HFFc6 (cell line): ENCODE data around the gene MUTYH. TPM values are rescaled to one million over a fixed set of nuclear protein-coding genes. Genes with fewer than 3 reads are reported as not detected.

Experiments used
- DNase-seq: peaks from one replicate; pipeline ENCODE4 v3.0.0-alpha.2; 2018
- H3K27ac Mint-ChIP-seq: 2 replicates; pipeline ENCODE4 v1.8.0; 2020; ENCODE audit warnings: mild to moderate bottlenecking, mixed read lengths
- H3K27me3 Mint-ChIP-seq: 2 replicates; pipeline ENCODE4 v1.8.0; 2021; ENCODE audit warnings: mild to moderate bottlenecking, moderate library complexity, mixed read lengths; ENCODE audit not compliant: insufficient read depth
- H3K36me3 Mint-ChIP-seq: 2 replicates; pipeline ENCODE4 v1.8.0; 2021; ENCODE audit warnings: low read depth, mixed read lengths
- H3K4me1 Mint-ChIP-seq: 2 replicates; pipeline ENCODE4 v1.8.0; 2020; ENCODE audit warnings: low read depth, mixed read lengths
- H3K4me3 Mint-ChIP-seq: 2 replicates; pipeline ENCODE4 v1.8.0; 2020; ENCODE audit warnings: mild to moderate bottlenecking, moderate library complexity, mixed read lengths
- H3K9me3 Mint-ChIP-seq: 2 replicates; pipeline ENCODE4 v1.8.0; 2020; ENCODE audit warnings: mild to moderate bottlenecking, mixed read lengths
- total RNA-seq, 6 experiments: library from RNA; stranded (reverse); fragmentation: NEBNext Ultra II Directional; extraction: Animal tissue kit (Norgen Biotek cat#: 25700); gene quantifications; 2 replicates in 1 of 6; 3 replicates in 5 of 6; pipeline ENCODE4 v1.2.3, GENCODE V29; 2021
- TF ChIP-seq, protein P1 (sequence below): fragments of 200-600 bp; sonication (generic); IDR thresholded peaks from 2 replicates; pipeline ENCODE4 v1.5.0; 2021; ENCODE audit warnings: antibody characterized with exemption, mild to moderate bottlenecking

The MUTYH gene
- total RNA-seq, 6 experiments from 2014 or later: 8.7 to 12.9 (median 10.5) TPM

DNA sequence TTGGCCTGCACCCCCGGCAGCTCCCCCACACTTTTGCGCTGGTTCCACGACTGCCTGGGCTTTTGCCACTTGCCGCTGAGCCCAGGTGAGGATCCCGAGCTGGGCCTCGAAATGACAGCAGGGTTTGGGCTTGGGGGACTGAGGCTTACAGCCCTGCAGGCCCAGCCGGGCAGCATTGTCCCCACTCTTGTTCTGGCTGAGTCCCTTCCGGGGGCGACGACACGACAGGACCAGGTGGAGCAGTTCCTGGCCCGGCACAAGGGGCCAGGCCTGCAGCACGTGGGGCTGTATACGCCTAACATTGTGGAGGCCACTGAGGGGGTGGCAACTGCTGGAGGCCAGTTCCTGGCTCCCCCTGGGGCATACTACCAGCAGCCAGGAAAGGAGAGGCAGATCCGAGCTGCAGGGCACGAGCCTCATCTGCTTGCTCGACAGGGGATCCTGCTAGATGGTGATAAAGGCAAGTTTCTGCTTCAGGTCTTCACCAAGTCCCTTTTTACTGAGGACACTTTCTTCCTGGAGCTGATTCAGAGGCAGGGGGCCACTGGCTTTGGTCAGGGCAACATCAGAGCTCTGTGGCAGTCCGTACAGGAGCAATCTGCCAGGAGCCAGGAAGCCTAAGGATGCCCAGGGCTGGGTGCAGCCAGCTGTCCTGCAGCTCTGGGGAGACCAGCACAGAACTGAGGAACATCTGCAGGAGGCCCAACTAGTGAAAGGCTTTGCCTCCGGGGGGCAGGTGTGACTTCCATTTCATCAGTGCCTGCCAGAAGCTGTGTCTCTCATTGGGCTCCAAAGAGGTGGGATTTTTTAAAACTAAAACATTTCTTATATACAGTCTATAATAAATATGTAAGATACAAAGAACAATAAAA is 12.4 kb downstream of the MUTYH start:
- no peak overlapping the region for H3K27ac Mint-ChIP-seq
- no peaks in the 10 kb centered on the region for H3K9me3 Mint-ChIP-seq
- 0 out of 2 replicates have a peak, but pooled peaks cover 2% of the 10 kb centered on the region for H3K27me3 Mint-ChIP-seq
- no peak overlapping the region for H3K4me3 Mint-ChIP-seq
- no peak for DNase-seq
- TF ChIP-seq, protein P1, sequence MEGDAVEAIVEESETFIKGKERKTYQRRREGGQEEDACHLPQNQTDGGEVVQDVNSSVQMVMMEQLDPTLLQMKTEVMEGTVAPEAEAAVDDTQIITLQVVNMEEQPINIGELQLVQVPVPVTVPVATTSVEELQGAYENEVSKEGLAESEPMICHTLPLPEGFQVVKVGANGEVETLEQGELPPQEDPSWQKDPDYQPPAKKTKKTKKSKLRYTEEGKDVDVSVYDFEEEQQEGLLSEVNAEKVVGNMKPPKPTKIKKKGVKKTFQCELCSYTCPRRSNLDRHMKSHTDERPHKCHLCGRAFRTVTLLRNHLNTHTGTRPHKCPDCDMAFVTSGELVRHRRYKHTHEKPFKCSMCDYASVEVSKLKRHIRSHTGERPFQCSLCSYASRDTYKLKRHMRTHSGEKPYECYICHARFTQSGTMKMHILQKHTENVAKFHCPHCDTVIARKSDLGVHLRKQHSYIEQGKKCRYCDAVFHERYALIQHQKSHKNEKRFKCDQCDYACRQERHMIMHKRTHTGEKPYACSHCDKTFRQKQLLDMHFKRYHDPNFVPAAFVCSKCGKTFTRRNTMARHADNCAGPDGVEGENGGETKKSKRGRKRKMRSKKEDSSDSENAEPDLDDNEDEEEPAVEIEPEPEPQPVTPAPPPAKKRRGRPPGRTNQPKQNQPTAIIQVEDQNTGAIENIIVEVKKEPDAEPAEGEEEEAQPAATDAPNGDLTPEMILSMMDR: no peak
- H3K36me3 Mint-ChIP-seq: no peaks in the 10 kb centered on the region
- H3K4me1 Mint-ChIP-seq: peaks cover 13% of the 10 kb centered on the region

DNA sequence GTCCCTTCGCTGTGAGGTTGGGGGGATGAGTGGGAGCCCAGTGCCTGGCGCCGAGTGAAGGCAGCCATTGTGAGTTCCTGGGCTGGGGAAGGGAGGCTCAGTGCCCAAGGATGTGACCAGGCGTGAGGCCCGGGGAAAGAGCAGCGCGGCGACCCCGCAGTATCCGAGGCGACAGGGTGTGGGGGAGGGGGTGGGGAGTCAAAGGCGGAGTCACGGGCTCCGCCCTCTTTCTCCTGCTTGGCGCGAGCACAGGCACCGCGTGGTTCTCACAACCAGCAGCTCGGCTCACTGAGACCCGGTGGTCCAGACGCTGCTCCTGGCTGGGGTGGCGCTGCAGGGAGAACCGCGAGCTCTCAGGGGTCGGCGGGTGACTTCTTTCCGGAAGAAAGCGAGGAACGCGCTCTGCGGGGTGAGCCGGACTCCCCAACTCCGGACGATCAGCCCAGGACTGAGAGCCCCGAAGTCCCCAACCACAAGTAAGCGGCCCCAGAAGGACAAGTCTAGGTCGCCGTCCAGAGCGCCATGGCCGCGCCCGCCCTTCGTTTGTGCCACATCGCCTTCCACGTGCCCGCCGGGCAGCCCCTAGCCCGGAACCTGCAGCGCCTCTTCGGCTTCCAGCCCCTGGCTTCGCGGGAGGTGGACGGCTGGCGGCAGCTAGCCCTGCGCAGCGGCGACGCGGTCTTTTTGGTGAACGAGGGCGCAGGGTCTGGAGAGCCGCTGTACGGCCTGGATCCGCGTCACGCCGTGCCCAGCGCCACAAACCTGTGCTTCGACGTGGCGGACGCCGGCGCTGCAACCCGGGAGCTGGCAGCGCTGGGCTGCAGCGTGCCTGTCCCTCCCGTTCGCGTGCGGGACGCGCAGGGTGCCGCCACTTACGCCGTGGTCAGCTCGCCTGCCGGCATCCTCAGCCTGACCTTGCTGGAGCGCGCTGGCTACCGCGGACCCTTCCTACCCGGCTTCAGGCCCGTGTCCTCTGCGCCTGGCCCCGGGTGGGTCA is 13.3 kb downstream of the MUTYH start, which contains the start of gene HPDL:
Gene HPDL, plus strand, starts transcription at position 269 of the 997 bp plus-strand sequence. Its CDS starts 254 bp downstream, at position 523.
- Mint-ChIP-seq H3K27me3 (0 out of 2 replicates have a peak, but pooled peaks cover 2% of the 10 kb centered on the region), H3K27ac (no peak within 1 kb of the TSS), H3K4me3 (peak within 1 kb of the TSS; percentile 84), H3K36me3 (no peaks in the 10 kb centered on the region), H3K4me1 (peaks cover 17% of the 10 kb centered on the region), H3K9me3 (no peaks in the 10 kb centered on the region)
- TF ChIP-seq, protein P1: no peak
- no peak for DNase-seq

DNA sequence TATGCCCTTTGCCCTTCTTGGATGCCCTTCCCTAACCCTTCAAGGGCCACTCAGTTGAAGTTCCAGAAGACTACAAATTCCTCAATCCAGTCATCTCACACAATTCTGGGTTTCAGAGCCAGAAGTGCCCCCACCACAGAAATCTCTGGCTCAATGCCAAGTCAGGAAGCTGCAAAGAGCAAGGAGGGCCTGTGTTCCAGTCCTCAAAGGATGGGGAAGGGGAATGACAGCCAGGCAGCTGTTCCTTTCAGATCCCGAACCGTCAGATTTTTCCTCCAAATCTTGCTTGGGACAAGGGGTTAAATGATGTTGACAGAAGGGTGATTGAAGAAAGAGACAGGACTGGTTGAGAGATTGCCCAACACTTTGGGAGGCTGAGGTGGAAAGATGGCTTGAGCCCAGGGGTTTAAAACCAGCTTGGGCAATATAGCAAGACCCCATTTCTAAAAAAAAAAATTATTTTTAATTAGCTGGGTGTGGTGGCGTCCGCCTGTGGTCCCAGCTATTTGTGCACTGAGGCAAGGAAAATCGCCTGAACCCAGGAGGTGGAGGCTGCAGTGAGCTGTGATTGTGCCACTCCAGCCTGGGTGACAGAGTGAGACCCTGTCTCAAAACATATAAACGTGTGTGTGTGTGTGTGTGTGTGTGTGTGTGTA is 14.3 kb downstream of the MUTYH start:
- H3K4me1 Mint-ChIP-seq: peaks cover 17% of the 10 kb centered on the region
- H3K27me3 Mint-ChIP-seq: 0 out of 2 replicates have a peak, but pooled peaks cover 2% of the 10 kb centered on the region
- no peaks in the 10 kb centered on the region for H3K9me3 Mint-ChIP-seq
- no peak overlapping the region for H3K27ac Mint-ChIP-seq
- no peak for DNase-seq
- TF ChIP-seq, protein P1: no peak
- peak overlapping the region; percentile 84 for H3K4me3 Mint-ChIP-seq
- no peaks in the 10 kb centered on the region for H3K36me3 Mint-ChIP-seq

DNA sequence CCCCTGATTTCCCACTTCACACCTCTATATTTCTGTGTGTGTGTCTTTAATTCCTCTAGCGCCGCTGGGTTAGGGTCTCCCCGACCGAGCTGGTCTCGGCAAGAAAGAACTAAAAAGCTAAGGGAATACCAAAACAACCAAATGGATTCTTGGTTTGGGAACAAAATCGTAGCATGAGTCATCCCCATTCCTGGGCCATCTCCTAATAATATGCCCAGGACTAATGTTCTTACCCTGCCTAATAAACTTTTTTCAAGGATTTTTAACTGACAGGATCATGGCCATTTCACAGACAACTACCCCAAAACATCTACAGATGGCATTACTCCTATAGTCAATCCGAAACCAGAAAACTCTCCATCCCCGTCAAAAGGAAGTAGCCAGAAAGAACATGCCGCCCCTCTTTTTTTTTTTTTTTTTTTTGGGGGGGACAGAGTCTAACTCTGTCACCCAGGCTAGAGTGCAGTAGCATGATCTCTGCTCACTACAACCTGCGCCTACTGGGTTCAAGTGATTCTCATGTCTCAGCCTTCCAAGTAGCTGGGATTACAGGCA is 17.7 kb downstream of the MUTYH start:
- Mint-ChIP-seq H3K27ac (no peak overlapping the region), H3K4me1 (0 out of 2 replicates have a peak, but pooled peaks cover 4% of the 10 kb centered on the region), H3K9me3 (no peaks in the 10 kb centered on the region), H3K36me3 (no peaks in the 10 kb centered on the region), H3K4me3 (no peak overlapping the region), H3K27me3 (0 out of 2 replicates have a peak, but pooled peaks cover 2% of the 10 kb centered on the region)
- TF ChIP-seq, protein P1: no peak
- peak; percentile 10 for DNase-seq
